Measurements from ENCODE around the gene CPNE2. TPM values are rescaled to one million over a fixed set of nuclear protein-coding genes. Genes with fewer than 3 reads are reported as not detected.

Gene CPNE2
- total RNA-seq, 1 experiment from 2014 or later = 14.5 TPM

- Histone ChIP-seq H3K79me2 (ENCODE audit: low read length) (no peaks in the 10 kb centered on the region), H3K9me3 (ENCODE audit: low read length) (no peaks in the 10 kb centered on the region), H2AFZ (ENCODE audit: low read length) (no peak overlapping the region), H3K27me3 (ENCODE audit: low read length) (no peaks in the 10 kb centered on the region), H3K27ac (ENCODE audit: low read length) (peak overlapping the region; percentile 16; the same call in 1 of the 2 replicates), H3K36me3 (ENCODE audit: low read depth, low read length) (no peaks in the 10 kb centered on the region), H3K4me1 (ENCODE audit: insufficient read depth, low read length) (peaks cover 13% of the 10 kb centered on the region; the same call in 1 of the 2 replicates), H3K9me2 (replicated peaks; ENCODE audit: low read length) (no peaks in the 10 kb centered on the region), H3K9ac (ENCODE audit: low read length) (no peak overlapping the region), H3F3A (ENCODE audit: low read length, unreplicated experiment) (no peaks in the 10 kb centered on the region), H3K4me2 (ENCODE audit: low read length) (peak overlapping the region; percentile 54; the same call in 1 of the 2 replicates), H4K20me1 (ENCODE audit: low read length) (no peaks in the 10 kb centered on the region), H3K4me3 (ENCODE audit: low read length) (no peak overlapping the region)
- BruUV-seq (replicated peaks) = no TSS peak
- DNase-seq (peak; percentile 72), ATAC-seq (peak; percentile 99)
- ChIA-PET POLR2A (ENCODE audit: unreplicated experiment) (no interaction called here), CTCF (no interaction called here)
- intact Hi-C loops (cut with micrococcal nuclease) = no loop called here
- TF ChIP-seq CTCF (conservative IDR thresholded peaks at IDR 0.05; ENCODE audit: low read depth, low read length) (no peak), EZH2phosphoT487 (IDR thresholded peaks at IDR 0.05; ENCODE audit: borderline replicate concordance, low read length) (no peak), EZH2 (IDR thresholded peaks at IDR 0.05; ENCODE audit: low read length, unreplicated experiment) (no peak)
These were observed 20.4 kb upstream of the CPNE2 start for GRCh38 chr16:57071831-57072582.

GRCh38 chr16:57072616-57073275 lies 19.6 kb upstream of the CPNE2 start:
- Histone ChIP-seq H3K36me3 (ENCODE audit: low read depth, low read length) (no peaks in the 10 kb centered on the region), H4K20me1 (ENCODE audit: low read length) (no peaks in the 10 kb centered on the region), H3K27ac (ENCODE audit: low read length) (0 out of 2 replicates have a peak overlapping the region, but pooled peaks have one; percentile 16), H3K4me2 (ENCODE audit: low read length) (peak overlapping the region; percentile 54; the same call in 1 of the 2 replicates), H3K9me3 (ENCODE audit: low read length) (no peaks in the 10 kb centered on the region), H3K9ac (ENCODE audit: low read length) (no peak overlapping the region), H3K9me2 (replicated peaks; ENCODE audit: low read length) (no peaks in the 10 kb centered on the region), H3K27me3 (ENCODE audit: low read length) (no peaks in the 10 kb centered on the region), H3K4me1 (ENCODE audit: insufficient read depth, low read length) (peaks cover 13% of the 10 kb centered on the region; the same call in 1 of the 2 replicates), H3K79me2 (ENCODE audit: low read length) (no peaks in the 10 kb centered on the region), H2AFZ (ENCODE audit: low read length) (no peak overlapping the region), H3K4me3 (ENCODE audit: low read length) (no peak overlapping the region), H3F3A (ENCODE audit: low read length, unreplicated experiment) (no peaks in the 10 kb centered on the region)
- intact Hi-C loops (cut with micrococcal nuclease) = no loop called here
- ATAC-seq (no peak), DNase-seq (no peak)
- ChIA-PET CTCF (no interaction called here), POLR2A (ENCODE audit: unreplicated experiment) (no interaction called here)
- BruUV-seq (replicated peaks) = no TSS peak
- TF ChIP-seq EZH2phosphoT487 (IDR thresholded peaks at IDR 0.05; ENCODE audit: borderline replicate concordance, low read length) = no peak
- no peak for TF ChIP-seq CTCF (conservative IDR thresholded peaks at IDR 0.05; ENCODE audit: low read depth, low read length)
- no peak for TF ChIP-seq EZH2 (IDR thresholded peaks at IDR 0.05; ENCODE audit: low read length, unreplicated experiment)
